GM12878 (cell line): ENCODE results near the gene LSP1. TPM values are rescaled to one million over a fixed set of nuclear protein-coding genes. Genes with fewer than 3 reads are reported as not detected.
A peak's percentile ranks its signal among the peaks of the same experiment; 100 is the strongest.

Experiments used
- ATAC-seq: fragments of 200-7000 bp; cut with Tn5 transposase; 3 replicates; pipeline ENCODE4 v1.9.1; 2020; ENCODE audit warnings: mild to moderate bottlenecking, moderate library complexity
- BruUV-seq: library from RNA; stranded (reverse); fragments of 400-500 nt; replicated peaks from 2 replicates; lab custom pipeline; 2021; lab: Mats Ljungman, UMichigan
- CTCF ChIA-PET: fragments of 300-600 bp; sonication (Branson Sonifier 250); formaldehyde crosslinking; extraction: SDS; loops from one replicate; lab custom pipeline; 2021; ENCODE audit warnings: inconsistent platforms; lab: Yijun Ruan, JAX
- POLR2A ChIA-PET: fragments of 350-600 bp; formaldehyde crosslinking; extraction: SDS; loops from one replicate; lab custom pipeline; 2021; ENCODE audit warnings: inconsistent platforms; lab: Charles Lee
- RAD21 ChIA-PET: fragments of 300-600 bp; sonication (Branson Sonifier 250); formaldehyde crosslinking; loops from one replicate; lab custom pipeline; 2023; ENCODE audit warnings: antibody characterized with exemption; ENCODE audit not compliant: unreplicated experiment; lab: Charles Lee
- SMC1A ChIA-PET: fragments of 300-600 bp; sonication (Branson Sonifier 250); formaldehyde crosslinking; loops from one replicate; lab custom pipeline; 2023; ENCODE audit not compliant: unreplicated experiment, uncharacterized antibody; lab: Charles Lee
- DNase-seq: peaks from one replicate; pipeline ENCODE4 v3.0.0-alpha.2; 2011; ENCODE audit warnings: low read depth, low spot score
- FAIRE-seq: peaks from 3 replicates; lab custom pipeline; 2011; peaks lifted over from hg19 to GRCh38; lab: Jason Lieb, UNC
- H2AFZ ChIP-seq: 2 replicates; pipeline ENCODE4 v1.6.0; 2011; ENCODE audit warnings: low read depth, low read length, control low read depth; ENCODE audit not compliant: control insufficient read depth
- H3K27ac ChIP-seq: 2 replicates; pipeline ENCODE4 v1.5.1; 2011; ENCODE audit warnings: control low read depth; ENCODE audit not compliant: control insufficient read depth, insufficient read depth
- H3K27me3 ChIP-seq, 2 experiments: replicated peaks in 1 of 2; 2 replicates each; pipeline versions ENCODE4 v1.6.0 to v1.6.1; 2011; ENCODE audit warnings: low read length in 1 of 2; ENCODE audit not compliant: control insufficient read depth in 2 of 2, insufficient read depth in 2 of 2
- H3K36me3 ChIP-seq, 2 experiments: 2 replicates each; pipeline ENCODE4 v1.5.1; 2011; ENCODE audit warnings: low read length in 1 of 2; ENCODE audit not compliant: control insufficient read depth in 2 of 2, insufficient read depth in 2 of 2
- H3K4me1 ChIP-seq: 2 replicates; pipeline ENCODE4 v1.6.1; 2011; ENCODE audit warnings: mild to moderate bottlenecking, low read length, moderate library complexity, mixed read lengths; ENCODE audit not compliant: control insufficient read depth, insufficient read depth
- H3K4me2 ChIP-seq: 2 replicates; pipeline ENCODE4 v1.6.0; 2011; ENCODE audit warnings: control low read depth; ENCODE audit not compliant: control insufficient read depth, insufficient read depth
- H3K4me3 ChIP-seq: fragments of 200-600 bp; sonication (generic); 2 replicates; pipeline ENCODE4 v1.5.1; 2016
- H3K79me2 ChIP-seq: 2 replicates; pipeline ENCODE4 v1.6.0; 2011; ENCODE audit warnings: low read length; ENCODE audit not compliant: control insufficient read depth, insufficient read depth
- H3K9ac ChIP-seq: 2 replicates; pipeline ENCODE4 v1.8.0; 2011; ENCODE audit warnings: low read length, control low read depth, mixed read lengths; ENCODE audit not compliant: control insufficient read depth, insufficient read depth
- H3K9me3 ChIP-seq: replicated peaks from 3 replicates; pipeline ENCODE4 v1.5.1; 2011; ENCODE audit warnings: mild to moderate bottlenecking, low read length; ENCODE audit not compliant: control insufficient read depth, insufficient read depth
- H4K20me1 ChIP-seq: 2 replicates; pipeline ENCODE4 v1.6.0; 2011; ENCODE audit not compliant: control insufficient read depth, insufficient read depth
- BACH1 ChIP-seq: fragments of 450-650 bp; IDR thresholded peaks from 2 replicates; pipeline ENCODE4 v1.6.1; 2017; ENCODE audit warnings: mild to moderate bottlenecking, borderline replicate concordance
- BRCA1 ChIP-seq: IDR thresholded peaks from 2 replicates; pipeline ENCODE4 v1.6.1; 2011; ENCODE audit warnings: low read depth, low read length, improper control_type of control experiment
- CBX3 ChIP-seq: fragments of 200-600 bp; sonication (generic); IDR thresholded peaks from 2 replicates; pipeline ENCODE4 v1.6.1; 2016; ENCODE audit warnings: low read depth, borderline replicate concordance
- EGR1 ChIP-seq, 2 experiments: IDR thresholded peaks; 1 replicate in 1 of 2; 2 replicates in 1 of 2; pipeline ENCODE4 v1.6.1; 2011 to 2012; ENCODE audit warnings: low read depth in 2 of 2, low read length in 2 of 2, borderline replicate concordance in 1 of 2, mild to moderate bottlenecking in 1 of 2, moderate library complexity in 1 of 2
- RBBP5 ChIP-seq: fragments of 200-600 bp; sonication (generic); conservative IDR thresholded peaks from 2 replicates; pipeline ENCODE4 v1.6.1; 2016
- SREBF2 ChIP-seq: IDR thresholded peaks from 2 replicates; pipeline ENCODE4 v1.6.1; 2012; ENCODE audit warnings: mild to moderate bottlenecking, low read length
- ZSCAN29 ChIP-seq: fragments of 450-650 bp; IDR thresholded peaks from 2 replicates; pipeline ENCODE4 v1.6.1; 2017; ENCODE audit warnings: mild to moderate bottlenecking, moderate library complexity
- ZZZ3 ChIP-seq: IDR thresholded peaks from 2 replicates; pipeline ENCODE4 v1.6.1; 2011; ENCODE audit warnings: low read depth; ENCODE audit not compliant: control insufficient read depth, insufficient read length
- WGBS: methylation state at CpG from one replicate; pipeline ENCODE4 v1.1.6; 2016; ENCODE audit warnings: low lambda C conversion rate; ENCODE audit not compliant: insufficient replicate concordance, insufficient coverage; ENCODE audit errors: missing lambda C conversion rate; 5-methylcytosine and 5-hydroxymethylcytosine counted together
- in situ Hi-C: fragments of 300-500 bp; cut with MboI; formaldehyde crosslinking; loops from 9 replicates; pipeline ENCODE4 v1.14.3; 2018; ENCODE audit warnings: mixed read lengths
- intact Hi-C: fragments of 100-400 bp; cut with micrococcal nuclease; formaldehyde crosslinking; loops from one replicate; pipeline ENCODE4 v1.14.2; 2022; ENCODE audit not compliant: unreplicated experiment
- polyA plus RNA-seq, 11 experiments: library from polyadenylated mRNA; depleted of rRNA in 4 of 11; unstranded in 6 of 11; stranded (reverse) in 5 of 11; fragments of >200 nt; fragmentation: Nextera tagmentation in 4 of 11; fragmentation: Illumina TruSeq in 1 of 11; extraction: Ambion mirVana in 4 of 11; extraction: Trizol in 1 of 11; gene quantifications; 1 replicate in 1 of 11; 2 replicates in 10 of 11; pipeline versions ENCODE4 v1.2.1 to v1.2.3, GENCODE V29; 2011 to 2016; ENCODE audit warnings: inconsistent platforms in 2 of 11, missing spikeins in 2 of 11, low read depth in 1 of 11
- total RNA-seq, 4 experiments: library from RNA; depleted of rRNA in 3 of 4; stranded (reverse); fragments of >200 nt in 3 of 4; fragmentation: Illumina TruSeq in 1 of 4; extraction: Trizol in 1 of 4; gene quantifications; 2 replicates each; pipeline versions ENCODE4 v1.2.1 to v1.2.3, GENCODE V29; 2013 to 2021
- TF ChIP-seq, protein P1 (sequence below), 3 experiments: IDR thresholded peaks in 2 of 3; conservative IDR thresholded peaks in 1 of 3; 2 replicates each; pipeline ENCODE4 v1.5.1; 2011; ENCODE audit warnings: low read depth in 3 of 3, low read length in 3 of 3, mild to moderate bottlenecking in 3 of 3, control low read depth in 2 of 3, moderate library complexity in 2 of 3, inconsistent platforms in 1 of 3, mixed read lengths in 1 of 3; ENCODE audit not compliant: control insufficient read depth in 2 of 3, insufficient read depth in 1 of 3; ENCODE audit errors: extremely low read depth in 1 of 3

The LSP1 gene
- total and polyA plus RNA-seq, 10 of the 15 experiments (the other 5 are each of a cell fraction or from before 2014, with no cell fraction given) = 19.2 to 488 (median 369) TPM

DNA sequence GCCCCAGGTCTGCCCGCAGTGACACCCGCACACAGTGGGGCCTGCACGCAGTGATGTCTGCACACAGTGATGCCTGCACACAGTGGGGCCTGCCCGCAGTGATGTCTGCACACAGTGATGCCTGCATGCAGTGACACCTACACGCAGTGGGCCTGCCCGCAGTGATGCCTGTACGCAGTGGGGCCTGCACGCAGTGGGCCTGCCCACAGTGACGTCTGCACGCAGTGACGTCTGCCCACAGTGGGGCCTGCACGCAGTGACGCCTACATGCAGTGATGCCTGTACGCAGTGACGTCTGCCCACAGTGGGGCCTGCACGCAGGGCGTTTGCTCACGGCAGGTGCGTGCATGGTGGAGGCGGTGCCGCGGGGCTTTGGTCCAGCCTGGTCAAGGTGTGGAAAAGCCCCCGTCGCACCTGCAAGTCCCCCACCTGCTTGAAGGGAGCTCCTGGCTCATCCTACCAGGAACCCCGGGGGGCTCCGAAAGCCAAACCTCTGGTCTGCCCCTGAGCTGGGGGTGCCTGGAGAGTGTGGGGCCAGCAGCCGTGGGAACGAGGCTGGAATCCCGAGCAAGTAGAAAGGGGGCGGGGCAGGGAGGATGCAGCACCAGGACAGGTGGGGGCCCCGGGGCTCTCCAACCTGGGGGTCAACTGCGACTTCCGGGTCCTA is 27.0 kb upstream of the LSP1 start:
- ChIA-PET CTCF (interaction anchor here (0.7 to 2.0 kb wide), 3 partner anchors 173 to 327 kb away, joined by 3 to 6 read pairs (median 4); no protein-coding TSS in a partner anchor), POLR2A (no interaction called here), RAD21 (no interaction called here), SMC1A (no interaction called here)
- no peak overlapping the region for H2AFZ ChIP-seq
- WGBS = 49% methylated on average over 27 of the region's 33 CpGs
- no TSS peak for BruUV-seq
- H3K4me3 ChIP-seq = no peak overlapping the region
- DNase-seq = no peak
- no peaks in the 10 kb centered on the region for H4K20me1 ChIP-seq
- H3K9ac ChIP-seq = no peak overlapping the region
- no peak overlapping the region for H3K27ac ChIP-seq
- peaks cover 0 to 2% of the 10 kb centered on the region in 2 experiments; a peak in 2 of 4 replicates for H3K27me3 ChIP-seq
- H3K36me3 ChIP-seq = no peaks in the 10 kb centered on the region
- H3K4me1 ChIP-seq = no peaks in the 10 kb centered on the region
- H3K4me2 ChIP-seq = no peak overlapping the region
- no peaks in the 10 kb centered on the region for H3K79me2 ChIP-seq
- intact Hi-C loops = no loop called here
- no peak for ATAC-seq
- no peak for FAIRE-seq
- no peak for TF ChIP-seq ZSCAN29
- no peak for TF ChIP-seq SREBF2
- TF ChIP-seq RBBP5 = no peak
- no peak for TF ChIP-seq CBX3
- TF ChIP-seq EGR1 (IDR thresholded peaks at IDR 0.05; ENCODE audit: borderline replicate concordance in 1 of 2, low read depth in 2 of 2, low read length in 2 of 2) = no peak
- no peak for TF ChIP-seq BACH1
- TF ChIP-seq ZZZ3 = no peak
- in situ Hi-C loops = no loop called here
- H3K9me3 ChIP-seq = no peaks in the 10 kb centered on the region

GRCh38 chr11:1826552-1827094 is 26.3 kb upstream of the LSP1 start:
- SMC1A ChIA-PET = no interaction called here
- no peak overlapping the region for H3K9ac ChIP-seq
- H3K36me3 ChIP-seq = no peaks in the 10 kb centered on the region
- RAD21 ChIA-PET = no interaction called here
- TF ChIP-seq, protein P1, sequence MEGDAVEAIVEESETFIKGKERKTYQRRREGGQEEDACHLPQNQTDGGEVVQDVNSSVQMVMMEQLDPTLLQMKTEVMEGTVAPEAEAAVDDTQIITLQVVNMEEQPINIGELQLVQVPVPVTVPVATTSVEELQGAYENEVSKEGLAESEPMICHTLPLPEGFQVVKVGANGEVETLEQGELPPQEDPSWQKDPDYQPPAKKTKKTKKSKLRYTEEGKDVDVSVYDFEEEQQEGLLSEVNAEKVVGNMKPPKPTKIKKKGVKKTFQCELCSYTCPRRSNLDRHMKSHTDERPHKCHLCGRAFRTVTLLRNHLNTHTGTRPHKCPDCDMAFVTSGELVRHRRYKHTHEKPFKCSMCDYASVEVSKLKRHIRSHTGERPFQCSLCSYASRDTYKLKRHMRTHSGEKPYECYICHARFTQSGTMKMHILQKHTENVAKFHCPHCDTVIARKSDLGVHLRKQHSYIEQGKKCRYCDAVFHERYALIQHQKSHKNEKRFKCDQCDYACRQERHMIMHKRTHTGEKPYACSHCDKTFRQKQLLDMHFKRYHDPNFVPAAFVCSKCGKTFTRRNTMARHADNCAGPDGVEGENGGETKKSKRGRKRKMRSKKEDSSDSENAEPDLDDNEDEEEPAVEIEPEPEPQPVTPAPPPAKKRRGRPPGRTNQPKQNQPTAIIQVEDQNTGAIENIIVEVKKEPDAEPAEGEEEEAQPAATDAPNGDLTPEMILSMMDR (IDR thresholded peaks at IDR 0.05 in 2 of 3, conservative IDR thresholded peaks at IDR 0.05 in 1 of 3; ENCODE audit: control insufficient read depth in 2 of 3, extremely low read depth in 1 of 3, insufficient read depth in 1 of 3, low read depth in 3 of 3, low read length in 3 of 3) = peak in 1 of 3 experiments; percentile 4; a peak in 1 of 6 replicates
- TF ChIP-seq BRCA1 = no peak
- WGBS = 3% methylated on average over 15 of the region's 15 CpGs
- H4K20me1 ChIP-seq = no peaks in the 10 kb centered on the region
- no peak for ATAC-seq
- H3K79me2 ChIP-seq = no peaks in the 10 kb centered on the region
- no peak for FAIRE-seq
- H2AFZ ChIP-seq = no peak overlapping the region
- no peak for DNase-seq
- intact Hi-C loops (no loop called here), in situ Hi-C loops (no loop called here)
- no TSS peak for BruUV-seq
- peaks cover 0 to 2% of the 10 kb centered on the region in 2 experiments; a peak in 2 of 4 replicates for H3K27me3 ChIP-seq
- no peaks in the 10 kb centered on the region for H3K9me3 ChIP-seq
- H3K4me2 ChIP-seq = no peak overlapping the region
- no peak overlapping the region for H3K4me3 ChIP-seq
- no peaks in the 10 kb centered on the region for H3K4me1 ChIP-seq
- POLR2A ChIA-PET = no interaction called here
- H3K27ac ChIP-seq = no peak overlapping the region
- CTCF ChIA-PET = interaction anchor here (0.7 kb wide), 1 partner anchor 174 kb away, joined by 3 read pairs; no protein-coding TSS in a partner anchor
